Upper lobe of left lung (tissue), 4 donors: Measurements from ENCODE around the gene BMPR1B.

ENCODE experiments used
- CTCF ChIP-seq, 6 experiments: fragments of 450-650 bp in 4 of 6; fragments of 200-600 bp in 2 of 6; sonication (generic) in 2 of 6; IDR thresholded peaks; one replicate each; pipeline ENCODE4 v1.5.1; 2016 to 2019; ENCODE audit warnings: antibody characterized with exemption in 6 of 6
- EP300 ChIP-seq, 4 donors: sonication (generic); formaldehyde crosslinking; IDR thresholded peaks; one replicate each; pipeline ENCODE4 v1.5.1; 2017; ENCODE audit warnings: antibody characterized with exemption in 4 of 4, control low read depth in 2 of 4

GRCh38 chr4:95095348-95095974, 337.7 kb downstream of the BMPR1B start:
- TF ChIP-seq CTCF (IDR thresholded peaks at IDR 0.05), result peak in 4 of 6 experiments; percentile 19 to 47 (median 39)
- no peak for TF ChIP-seq EP300 (IDR thresholded peaks at IDR 0.05)
